Measurements from ENCODE around the gene CWF19L2. TPM values are rescaled to one million over a fixed set of nuclear protein-coding genes. Genes with fewer than 3 reads are reported as not detected.
"Not testable (repeated sequence)": the region's sequence is repeated elsewhere in the genome, so short reads cannot be mapped to it uniquely, and the experiment has no call there.

The CWF19L2 gene
- total RNA-seq, 2 donors from 2014 or later: 8.7 to 9.0 TPM

GRCh38 chr11:107473792-107474191 lies 16.2 kb upstream of the CWF19L2 start:
- Histone ChIP-seq H3K9ac (ENCODE audit: low read depth in 2 of 2, low read length in 2 of 2) (no peak overlapping the region), H3K36me3 (no peaks in the 10 kb centered on the region), H3K9me3 (no peaks in the 10 kb centered on the region), H3K27me3 (no peaks in the 10 kb centered on the region), H3K27ac (no peak overlapping the region), H3K4me1 (no peaks in the 10 kb centered on the region), H3K4me3 (no peak overlapping the region)
- no peak for TF ChIP-seq CTCF (IDR thresholded peaks at IDR 0.05)
- intact Hi-C loops (cut with DNase I): no loop called here
- DNase-seq: no peak

- DNase-seq: no peak
- H3K27me3 ChIP-seq: no peaks in the 10 kb centered on the region
- H3K27ac ChIP-seq: no peak overlapping the region
- no peaks in the 10 kb centered on the region for H3K36me3 ChIP-seq
- no peaks in the 10 kb centered on the region for H3K9me3 ChIP-seq
- intact Hi-C loops (cut with DNase I): no loop called here
- no peak overlapping the region for H3K9ac ChIP-seq (ENCODE audit: low read depth in 2 of 2, low read length in 2 of 2)
- TF ChIP-seq CTCF (IDR thresholded peaks at IDR 0.05): no peak
- no peak overlapping the region for H3K4me3 ChIP-seq
- no peaks in the 10 kb centered on the region for H3K4me1 ChIP-seq
These were observed 15.3 kb upstream of the CWF19L2 start for GRCh38 chr11:107472966-107473365.

GRCh38 chr11:107468596-107468995 lies 11.0 kb upstream of the CWF19L2 start:
- DNase-seq: no peak
- H3K27ac ChIP-seq: no peak overlapping the region
- no peaks in the 10 kb centered on the region for H3K4me1 ChIP-seq
- H3K4me3 ChIP-seq: no peak overlapping the region
- no peaks in the 10 kb centered on the region for H3K9me3 ChIP-seq
- no peak overlapping the region for H3K9ac ChIP-seq (ENCODE audit: low read depth in 2 of 2, low read length in 2 of 2)
- intact Hi-C loops (cut with DNase I): no loop called here
- H3K36me3 ChIP-seq: no peaks in the 10 kb centered on the region
- no peaks in the 10 kb centered on the region for H3K27me3 ChIP-seq
- no peak for TF ChIP-seq CTCF (IDR thresholded peaks at IDR 0.05)

- no peaks in the 10 kb centered on the region for H3K27me3 ChIP-seq
- TF ChIP-seq CTCF (IDR thresholded peaks at IDR 0.05): no peak
These were observed 10.1 kb upstream of the CWF19L2 start for GRCh38 chr11:107467696-107468095.

GRCh38 chr11:107466275-107466866 lies 8.7 kb upstream of the CWF19L2 start:
- H3K4me3 ChIP-seq; H3K9ac ChIP-seq (ENCODE audit: low read depth in 2 of 2, low read length in 2 of 2); H3K4me1 ChIP-seq; H3K9me3 ChIP-seq; H3K36me3 ChIP-seq; DNase-seq; intact Hi-C loops (cut with DNase I); H3K27me3 ChIP-seq; H3K27ac ChIP-seq: not testable (repeated sequence)

More at GRCh38 chr11:107467696-107468095, 10.1 kb upstream of the CWF19L2 start:
- H3K36me3 ChIP-seq: no peaks in the 10 kb centered on the region
- intact Hi-C loops (cut with DNase I): no loop called here
- H3K4me3 ChIP-seq: no peak overlapping the region
- H3K9ac ChIP-seq (ENCODE audit: low read depth in 2 of 2, low read length in 2 of 2): no peak overlapping the region
- H3K4me1 ChIP-seq: no peaks in the 10 kb centered on the region
- no peak overlapping the region for H3K27ac ChIP-seq
- DNase-seq: no peak
- no peaks in the 10 kb centered on the region for H3K9me3 ChIP-seq

- no peak for DNase-seq
- H3K9ac ChIP-seq (ENCODE audit: low read depth in 2 of 2, low read length in 2 of 2): peak overlapping the region; percentile 58 to 83
- peak overlapping the region; percentile 87 for H3K4me3 ChIP-seq
- H3K9me3 ChIP-seq: no peaks in the 10 kb centered on the region
- no peak for TF ChIP-seq CTCF (IDR thresholded peaks at IDR 0.05)
- peak overlapping the region; percentile 13 for H3K27ac ChIP-seq
- intact Hi-C loops (cut with DNase I): no loop called here
- H3K4me1 ChIP-seq: no peaks in the 10 kb centered on the region
- H3K36me3 ChIP-seq: no peaks in the 10 kb centered on the region
- no peaks in the 10 kb centered on the region for H3K27me3 ChIP-seq
These were observed 444 bp downstream of the CWF19L2 start for GRCh38 chr11:107457205-107457557.

Measured in colonic mucosa (tissue), 4 donors.